Neural progenitor cell (in vitro differentiated cells): ENCODE data around the gene NHLRC1.

Experiments used
- CTCF ChIP-seq: fragments of 200-600 bp; sonication (generic); IDR thresholded peaks from 2 replicates; pipeline ENCODE4 v1.5.1; 2017; ENCODE audit warnings: antibody characterized with exemption, mild to moderate bottlenecking
- EZH2 ChIP-seq: fragments of 200-600 bp; sonication (generic); IDR thresholded peaks from 2 replicates; pipeline ENCODE4 v1.6.1; 2017; ENCODE audit warnings: antibody characterized with exemption, mild to moderate bottlenecking, moderate library complexity

- TF ChIP-seq CTCF (no peak), EZH2 (no peak)
These were observed 49.6 kb downstream of the NHLRC1 start for GRCh38 chr6:18072841-18073240.
